OCI-LY3 (cell line): ENCODE data around the gene KIAA1671.

Experiments
- H2AFZ ChIP-seq: fragments of 200-600, 300-600 bp; shearing (Covaris generic); 2 replicates; pipeline ENCODE4 v1.6.0; 2014; ENCODE audit warnings: antibody characterized with exemption, low read depth, low read length
- H3K27ac ChIP-seq: fragments of 200-600, 300-600 bp; sonication (generic); 2 replicates; pipeline ENCODE4 v1.5.1; 2014; ENCODE audit warnings: mild to moderate bottlenecking, low read length, moderate library complexity, mixed read lengths
- H3K27me3 ChIP-seq: fragments of 200-600, 300-600 bp; sonication (generic); 2 replicates; pipeline ENCODE4 v1.6.1; 2014; ENCODE audit warnings: low read depth, low read length, mixed read lengths
- H3K36me3 ChIP-seq: fragments of 200-600, 300-600 bp; sonication (generic); replicated peaks from 2 replicates; pipeline ENCODE3; 2014; ENCODE audit warnings: low read depth, low read length, mixed read lengths
- H3K4me1 ChIP-seq: fragments of 300-600, 200-600 bp; sonication (generic); 2 replicates; pipeline ENCODE4 v1.6.1; 2014; ENCODE audit warnings: low read length, mixed read lengths
- H3K4me2 ChIP-seq: fragments of 200-600, 300-600 bp; sonication (generic); 2 replicates; pipeline ENCODE4 v1.6.1; 2014; ENCODE audit warnings: low read length, mixed read lengths
- H3K4me3 ChIP-seq: fragments of 300-600, 200-600 bp; sonication (generic); 2 replicates; pipeline ENCODE4 v1.5.1; 2014; ENCODE audit warnings: antibody characterized with exemption, mild to moderate bottlenecking, low read length, moderate library complexity
- H3K79me2 ChIP-seq: fragments of 300-600, 200-600 bp; shearing (Covaris generic); 2 replicates; pipeline ENCODE4 v1.6.1; 2014; ENCODE audit warnings: mild to moderate bottlenecking, low read length, mixed read lengths
- H3K9ac ChIP-seq: fragments of 300-600, 200-600 bp; shearing (Covaris generic); 2 replicates; pipeline ENCODE4 v1.6.0; 2014; ENCODE audit warnings: mild to moderate bottlenecking, low read length, moderate library complexity
- H3K9me3 ChIP-seq: fragments of 200-600, 300-600 bp; shearing (Covaris generic); 2 replicates; pipeline ENCODE4 v1.6.1; 2014; ENCODE audit warnings: low read length, mixed read lengths; ENCODE audit not compliant: insufficient read depth
- H4K20me1 ChIP-seq: fragments of 200-600, 300-600 bp; sonication (generic); 2 replicates; pipeline ENCODE4 v1.6.1; 2016; ENCODE audit warnings: low read length, mixed read lengths; ENCODE audit not compliant: insufficient read depth
- EZH2phosphoT487 ChIP-seq: fragments of 200-600 bp; shearing (Covaris generic); IDR thresholded peaks from 2 replicates; pipeline ENCODE4 v1.6.1; 2018; ENCODE audit warnings: antibody characterized with exemption, mixed run types, low read depth
- TF ChIP-seq, protein P1 (sequence below): fragments of 200-600, 300-600 bp; sonication (generic); IDR thresholded peaks from 2 replicates; pipeline ENCODE4 v1.5.1; 2014; ENCODE audit warnings: antibody characterized with exemption, low read length, low read depth

The KIAA1671 gene

GRCh38 chr22:24986816-24987215 is 34.3 kb downstream of the KIAA1671 start:
- Histone ChIP-seq H3K27me3 (peaks cover 19% of the 10 kb centered on the region), H3K4me2 (no peak overlapping the region), H3K4me1 (no peaks in the 10 kb centered on the region), H3K79me2 (no peaks in the 10 kb centered on the region), H3K27ac (no peak overlapping the region), H2AFZ (no peak overlapping the region), H3K9ac (no peak overlapping the region), H3K4me3 (no peak overlapping the region), H3K36me3 (no peaks in the 10 kb centered on the region), H4K20me1 (no peaks in the 10 kb centered on the region), H3K9me3 (no peaks in the 10 kb centered on the region)
- no peak for TF ChIP-seq EZH2phosphoT487
- TF ChIP-seq, protein P1, sequence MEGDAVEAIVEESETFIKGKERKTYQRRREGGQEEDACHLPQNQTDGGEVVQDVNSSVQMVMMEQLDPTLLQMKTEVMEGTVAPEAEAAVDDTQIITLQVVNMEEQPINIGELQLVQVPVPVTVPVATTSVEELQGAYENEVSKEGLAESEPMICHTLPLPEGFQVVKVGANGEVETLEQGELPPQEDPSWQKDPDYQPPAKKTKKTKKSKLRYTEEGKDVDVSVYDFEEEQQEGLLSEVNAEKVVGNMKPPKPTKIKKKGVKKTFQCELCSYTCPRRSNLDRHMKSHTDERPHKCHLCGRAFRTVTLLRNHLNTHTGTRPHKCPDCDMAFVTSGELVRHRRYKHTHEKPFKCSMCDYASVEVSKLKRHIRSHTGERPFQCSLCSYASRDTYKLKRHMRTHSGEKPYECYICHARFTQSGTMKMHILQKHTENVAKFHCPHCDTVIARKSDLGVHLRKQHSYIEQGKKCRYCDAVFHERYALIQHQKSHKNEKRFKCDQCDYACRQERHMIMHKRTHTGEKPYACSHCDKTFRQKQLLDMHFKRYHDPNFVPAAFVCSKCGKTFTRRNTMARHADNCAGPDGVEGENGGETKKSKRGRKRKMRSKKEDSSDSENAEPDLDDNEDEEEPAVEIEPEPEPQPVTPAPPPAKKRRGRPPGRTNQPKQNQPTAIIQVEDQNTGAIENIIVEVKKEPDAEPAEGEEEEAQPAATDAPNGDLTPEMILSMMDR: no peak

DNA sequence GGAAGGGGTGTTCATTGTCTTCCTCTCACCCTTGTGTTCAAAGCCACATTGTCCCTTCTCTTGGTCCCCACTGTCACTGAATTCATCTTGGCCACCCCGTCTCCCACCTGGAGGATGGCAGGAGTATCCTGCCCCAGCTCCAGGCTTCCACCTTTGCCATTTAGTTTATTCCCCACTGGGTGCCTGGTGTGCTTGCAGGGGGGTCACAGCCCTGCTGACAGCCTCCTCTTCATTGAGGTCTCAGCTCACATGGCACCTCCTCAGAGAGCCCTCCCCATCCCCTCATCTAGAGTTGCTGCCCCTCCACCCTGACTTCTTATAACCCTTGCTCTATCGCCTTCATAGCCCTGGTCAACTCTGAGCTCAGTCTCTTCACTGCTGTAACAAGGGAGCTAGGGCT is 36.6 kb downstream of the KIAA1671 start:
- Histone ChIP-seq H3K4me1 (no peaks in the 10 kb centered on the region), H4K20me1 (no peaks in the 10 kb centered on the region), H3K9ac (no peak overlapping the region), H3K4me3 (no peak overlapping the region), H3K27me3 (peaks cover 11% of the 10 kb centered on the region; the same call in 1 of the 2 replicates), H3K9me3 (no peaks in the 10 kb centered on the region), H3K27ac (no peak overlapping the region), H3K4me2 (no peak overlapping the region), H3K79me2 (no peaks in the 10 kb centered on the region), H2AFZ (no peak overlapping the region), H3K36me3 (no peaks in the 10 kb centered on the region)
- TF ChIP-seq, protein P1: no peak
- TF ChIP-seq EZH2phosphoT487: no peak

- H3K4me2 ChIP-seq: no peak overlapping the region
- H3K36me3 ChIP-seq: no peaks in the 10 kb centered on the region
- H3K79me2 ChIP-seq: no peaks in the 10 kb centered on the region
- no peak overlapping the region for H3K4me3 ChIP-seq
- no peak overlapping the region for H2AFZ ChIP-seq
- H3K4me1 ChIP-seq: no peaks in the 10 kb centered on the region
- H3K27me3 ChIP-seq: peaks cover 15% of the 10 kb centered on the region; the same call in 1 of the 2 replicates
- H3K27ac ChIP-seq: no peak overlapping the region
- H3K9me3 ChIP-seq: no peaks in the 10 kb centered on the region
- no peaks in the 10 kb centered on the region for H4K20me1 ChIP-seq
- no peak overlapping the region for H3K9ac ChIP-seq
- no peak for TF ChIP-seq EZH2phosphoT487
- TF ChIP-seq, protein P1: no peak
Observed at GRCh38 chr22:24989541-24989951, 37.0 kb downstream of the KIAA1671 start.

DNA sequence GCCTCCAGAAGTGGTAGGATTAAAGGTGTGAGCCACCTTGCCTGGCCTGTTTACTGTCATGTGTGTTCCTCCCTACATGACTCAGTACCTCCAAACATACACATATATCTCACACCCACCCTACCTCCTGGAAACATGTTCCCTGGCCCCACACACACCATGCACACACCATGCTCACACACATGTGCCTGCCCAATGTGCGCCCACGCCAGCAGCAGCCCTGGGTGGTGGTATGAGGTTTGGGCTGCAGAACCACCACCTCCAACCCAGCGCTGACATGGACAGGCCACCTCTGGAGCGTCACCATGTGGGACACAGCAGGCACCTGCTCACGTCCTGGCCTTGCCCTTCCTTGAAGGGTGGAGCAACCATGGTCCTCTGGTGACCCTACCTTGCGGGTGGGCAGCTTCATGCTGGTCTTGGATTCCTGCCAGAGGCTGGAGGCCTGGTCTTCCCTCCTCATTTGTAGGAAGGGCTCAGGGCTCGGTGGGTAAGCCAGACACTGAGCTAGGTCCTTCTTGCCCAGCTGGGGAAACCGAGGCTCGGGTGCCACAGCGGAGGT is 37.9 kb downstream of the KIAA1671 start:
- no peaks in the 10 kb centered on the region for H3K36me3 ChIP-seq
- no peak for TF ChIP-seq EZH2phosphoT487
- TF ChIP-seq, protein P1: no peak
- H2AFZ ChIP-seq: no peak overlapping the region
- H3K4me2 ChIP-seq: no peak overlapping the region
- no peak overlapping the region for H3K9ac ChIP-seq
- no peaks in the 10 kb centered on the region for H3K9me3 ChIP-seq
- no peak overlapping the region for H3K27ac ChIP-seq
- no peak overlapping the region for H3K4me3 ChIP-seq
- H3K79me2 ChIP-seq: no peaks in the 10 kb centered on the region
- H3K27me3 ChIP-seq: peaks cover 18% of the 10 kb centered on the region; the same call in 1 of the 2 replicates
- no peaks in the 10 kb centered on the region for H4K20me1 ChIP-seq
- H3K4me1 ChIP-seq: no peaks in the 10 kb centered on the region
